ENCODE results near the gene ARL6. TPM values are rescaled to one million over a fixed set of nuclear protein-coding genes. Genes with fewer than 3 reads are reported as not detected.
A peak's percentile ranks its signal among the peaks of the same experiment; 100 is the strongest.

ARL6 gene
- total and polyA plus RNA-seq, 9 of the 15 experiments (the other 6 are each of a cell fraction or from before 2014, with no cell fraction given) = 0.91 to 2.9 (median 2.3) TPM

DNA sequence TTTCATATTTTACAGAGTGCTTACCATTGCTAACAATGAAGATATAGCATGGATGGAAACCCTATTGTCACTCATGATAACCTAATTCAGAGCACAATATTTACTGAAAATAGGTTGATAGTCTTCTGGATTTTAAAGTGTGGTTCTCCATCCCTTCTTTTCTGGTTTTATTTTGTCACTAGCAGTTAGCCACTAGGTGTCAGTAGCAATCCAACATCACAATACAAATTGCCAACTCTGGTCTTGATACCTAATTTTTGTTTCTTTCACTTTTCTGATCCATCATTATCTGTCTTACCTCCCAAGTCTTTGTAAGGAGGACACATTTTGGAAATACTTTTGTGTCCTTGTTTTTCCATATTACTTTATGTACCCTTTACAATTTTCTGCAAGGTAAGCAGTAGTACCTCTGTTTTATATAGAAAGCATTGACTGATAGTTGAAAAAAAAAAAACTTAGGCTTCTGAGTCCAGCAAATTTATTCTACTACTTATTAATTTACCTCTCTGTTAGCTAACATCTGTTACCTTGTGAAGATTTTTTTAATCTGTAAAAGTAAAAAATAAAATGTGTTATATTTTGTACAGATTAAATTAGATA lies 29.0 kb downstream of the ARL6 start:
- ChIA-PET POLR2A (no interaction called here), CTCF (ENCODE audit: low intra/inter-chr PET ratio) (interaction anchor here (1.0 to 1.9 kb wide), 2 partner anchors 229 to 232 kb away, joined by 4 to 11 read pairs; no protein-coding TSS in a partner anchor)
- in situ Hi-C loops (cut with MboI) = loop anchor here (5.0 to 25.0 kb wide), 2 partner anchors 229 to 519 kb away; no protein-coding TSS in a partner anchor
- Histone ChIP-seq H2AFZ (ENCODE audit: low read depth, low read length) (no peak overlapping the region), H3K4me1 (replicated peaks in 1 of 2; ENCODE audit: control insufficient read depth in 2 of 2, insufficient read depth in 2 of 2, low read length in 2 of 2) (no peaks in the 10 kb centered on the region), H3K9me1 (ENCODE audit: control insufficient read depth, insufficient read depth, low read length) (no peaks in the 10 kb centered on the region), H3K79me2 (ENCODE audit: control insufficient read depth, insufficient read depth, low read length) (no peaks in the 10 kb centered on the region), H4K20me1 (replicated peaks; ENCODE audit: control insufficient read depth, insufficient read depth, low read length) (no peaks in the 10 kb centered on the region), H3K4me2 (ENCODE audit: insufficient read depth, low read length) (no peak overlapping the region), H3K36me3 (ENCODE audit: control insufficient read depth, insufficient read depth, low read length) (no peaks in the 10 kb centered on the region), H3K27ac (ENCODE audit: extremely low read depth, low read depth, low read length) (no peak overlapping the region), H3K4me3 (no peak overlapping the region), H3K9ac (ENCODE audit: insufficient read depth in 1 of 2, low read depth in 2 of 2, low read length in 2 of 2) (no peak overlapping the region), H3K9me3 (replicated peaks; ENCODE audit: control insufficient read depth, insufficient read depth, low read depth, low read length) (no peaks in the 10 kb centered on the region), H3K27me3 (ENCODE audit: control insufficient read depth in 2 of 2, insufficient read depth in 2 of 2, low read length in 2 of 2) (no peaks in the 10 kb centered on the region)
- BruUV-seq (replicated peaks) = no TSS peak
- DNase-seq (ENCODE audit: extremely low read depth in 1 of 4, low spot score in 3 of 4) = peak in 3 of 4 experiments; percentile 5 to 53 (median 7)
- 0 out of 3 replicates have a peak, but pooled peaks have one; percentile 42 for ATAC-seq
- peak; percentile 77 for FAIRE-seq
- intact Hi-C loops (cut with micrococcal nuclease) = loop anchor here (1.0 to 5.0 kb wide), 2 partner anchors 184 to 230 kb away; no protein-coding TSS in a partner anchor
- TF ChIP-seq, protein P1, sequence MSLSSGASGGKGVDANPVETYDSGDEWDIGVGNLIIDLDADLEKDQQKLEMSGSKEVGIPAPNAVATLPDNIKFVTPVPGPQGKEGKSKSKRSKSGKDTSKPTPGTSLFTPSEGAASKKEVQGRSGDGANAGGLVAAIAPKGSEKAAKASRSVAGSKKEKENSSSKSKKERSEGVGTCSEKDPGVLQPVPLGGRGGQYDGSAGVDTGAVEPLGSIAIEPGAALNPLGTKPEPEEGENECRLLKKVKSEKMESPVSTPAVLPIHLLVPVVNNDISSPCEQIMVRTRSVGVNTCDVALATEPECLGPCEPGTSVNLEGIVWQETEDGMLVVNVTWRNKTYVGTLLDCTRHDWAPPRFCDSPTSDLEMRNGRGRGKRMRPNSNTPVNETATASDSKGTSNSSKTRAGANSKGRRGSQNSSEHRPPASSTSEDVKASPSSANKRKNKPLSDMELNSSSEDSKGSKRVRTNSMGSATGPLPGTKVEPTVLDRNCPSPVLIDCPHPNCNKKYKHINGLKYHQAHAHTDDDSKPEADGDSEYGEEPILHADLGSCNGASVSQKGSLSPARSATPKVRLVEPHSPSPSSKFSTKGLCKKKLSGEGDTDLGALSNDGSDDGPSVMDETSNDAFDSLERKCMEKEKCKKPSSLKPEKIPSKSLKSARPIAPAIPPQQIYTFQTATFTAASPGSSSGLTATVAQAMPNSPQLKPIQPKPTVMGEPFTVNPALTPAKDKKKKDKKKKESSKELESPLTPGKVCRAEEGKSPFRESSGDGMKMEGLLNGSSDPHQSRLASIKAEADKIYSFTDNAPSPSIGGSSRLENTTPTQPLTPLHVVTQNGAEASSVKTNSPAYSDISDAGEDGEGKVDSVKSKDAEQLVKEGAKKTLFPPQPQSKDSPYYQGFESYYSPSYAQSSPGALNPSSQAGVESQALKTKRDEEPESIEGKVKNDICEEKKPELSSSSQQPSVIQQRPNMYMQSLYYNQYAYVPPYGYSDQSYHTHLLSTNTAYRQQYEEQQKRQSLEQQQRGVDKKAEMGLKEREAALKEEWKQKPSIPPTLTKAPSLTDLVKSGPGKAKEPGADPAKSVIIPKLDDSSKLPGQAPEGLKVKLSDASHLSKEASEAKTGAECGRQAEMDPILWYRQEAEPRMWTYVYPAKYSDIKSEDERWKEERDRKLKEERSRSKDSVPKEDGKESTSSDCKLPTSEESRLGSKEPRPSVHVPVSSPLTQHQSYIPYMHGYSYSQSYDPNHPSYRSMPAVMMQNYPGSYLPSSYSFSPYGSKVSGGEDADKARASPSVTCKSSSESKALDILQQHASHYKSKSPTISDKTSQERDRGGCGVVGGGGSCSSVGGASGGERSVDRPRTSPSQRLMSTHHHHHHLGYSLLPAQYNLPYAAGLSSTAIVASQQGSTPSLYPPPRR (CRISPR knock-in tag; IDR thresholded peaks at IDR 0.05; ENCODE audit: borderline replicate concordance) = no peak
- TF ChIP-seq, protein P2, sequence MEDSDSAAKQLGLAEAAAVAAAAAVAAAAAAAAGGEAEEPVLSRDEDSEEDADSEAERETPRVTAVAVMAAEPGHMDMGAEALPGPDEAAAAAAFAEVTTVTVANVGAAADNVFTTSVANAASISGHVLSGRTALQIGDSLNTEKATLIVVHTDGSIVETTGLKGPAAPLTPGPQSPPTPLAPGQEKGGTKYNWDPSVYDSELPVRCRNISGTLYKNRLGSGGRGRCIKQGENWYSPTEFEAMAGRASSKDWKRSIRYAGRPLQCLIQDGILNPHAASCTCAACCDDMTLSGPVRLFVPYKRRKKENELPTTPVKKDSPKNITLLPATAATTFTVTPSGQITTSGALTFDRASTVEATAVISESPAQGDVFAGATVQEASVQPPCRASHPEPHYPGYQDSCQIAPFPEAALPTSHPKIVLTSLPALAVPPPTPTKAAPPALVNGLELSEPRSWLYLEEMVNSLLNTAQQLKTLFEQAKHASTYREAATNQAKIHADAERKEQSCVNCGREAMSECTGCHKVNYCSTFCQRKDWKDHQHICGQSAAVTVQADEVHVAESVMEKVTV (CRISPR knock-in tag; IDR thresholded peaks at IDR 0.05) = peak; percentile 52; the same call in 1 of the 2 replicates
- TF ChIP-seq BCL6 (CRISPR knock-in tag; IDR thresholded peaks at IDR 0.05) = no peak
- no peak for TF ChIP-seq ZNF551 (CRISPR knock-in tag; IDR thresholded peaks at IDR 0.05)
- TF ChIP-seq, protein P3, sequence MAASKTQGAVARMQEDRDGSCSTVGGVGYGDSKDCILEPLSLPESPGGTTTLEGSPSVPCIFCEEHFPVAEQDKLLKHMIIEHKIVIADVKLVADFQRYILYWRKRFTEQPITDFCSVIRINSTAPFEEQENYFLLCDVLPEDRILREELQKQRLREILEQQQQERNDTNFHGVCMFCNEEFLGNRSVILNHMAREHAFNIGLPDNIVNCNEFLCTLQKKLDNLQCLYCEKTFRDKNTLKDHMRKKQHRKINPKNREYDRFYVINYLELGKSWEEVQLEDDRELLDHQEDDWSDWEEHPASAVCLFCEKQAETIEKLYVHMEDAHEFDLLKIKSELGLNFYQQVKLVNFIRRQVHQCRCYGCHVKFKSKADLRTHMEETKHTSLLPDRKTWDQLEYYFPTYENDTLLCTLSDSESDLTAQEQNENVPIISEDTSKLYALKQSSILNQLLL (CRISPR knock-in tag; IDR thresholded peaks at IDR 0.05; ENCODE audit: borderline replicate concordance) = no peak
- TF ChIP-seq, protein P4, sequence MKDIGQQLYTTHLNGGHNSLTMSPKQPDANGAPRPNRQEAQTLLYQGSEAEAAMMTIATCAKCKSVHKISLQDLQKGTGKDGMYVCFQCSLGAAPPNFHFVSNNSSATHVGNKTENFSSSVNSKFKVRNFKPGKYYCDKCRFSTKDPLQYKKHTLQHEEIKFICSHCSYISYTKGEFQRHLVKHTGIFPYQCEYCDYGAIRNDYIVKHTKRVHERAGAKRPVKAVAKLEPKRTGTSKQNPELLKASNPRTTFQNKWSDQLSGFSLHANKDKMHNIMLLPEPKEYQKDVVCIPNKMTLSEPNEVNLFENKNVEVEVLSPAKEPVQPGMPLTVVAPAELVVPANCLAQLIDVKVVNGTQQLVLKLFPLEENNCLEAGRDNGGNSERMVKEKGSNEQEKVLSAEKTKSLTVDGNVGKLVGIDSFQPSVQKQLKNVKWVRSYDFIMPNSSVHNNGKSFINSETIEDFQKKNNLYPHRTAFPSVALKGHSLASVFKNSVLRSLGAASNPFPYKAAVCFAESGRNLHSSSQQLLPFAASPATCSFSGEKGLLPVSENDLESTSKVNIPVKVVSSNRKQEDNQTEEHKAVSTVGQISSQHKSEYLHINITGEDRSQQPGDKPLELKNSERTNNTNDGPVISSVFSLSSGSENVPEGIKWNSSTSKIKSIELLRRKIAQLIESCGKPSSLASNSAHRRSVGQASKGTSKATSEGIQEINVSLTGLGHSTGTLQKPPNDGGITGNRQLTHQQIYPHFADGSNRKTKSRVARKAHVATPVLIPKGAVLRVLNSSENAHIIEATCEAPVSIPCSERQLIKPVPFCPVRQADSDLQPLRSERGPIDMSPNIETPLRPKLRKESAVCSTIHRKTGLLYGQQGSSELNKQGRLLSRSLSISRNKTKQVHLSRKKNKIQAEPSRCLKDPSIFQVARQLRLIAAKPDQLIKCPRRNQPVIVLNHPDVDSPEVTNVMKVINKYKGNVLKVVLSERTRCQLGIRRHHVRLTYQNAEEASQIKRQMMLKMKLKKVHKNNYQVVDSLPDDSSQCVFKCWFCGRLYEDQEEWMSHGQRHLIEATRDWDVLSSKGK (CRISPR knock-in tag; IDR thresholded peaks at IDR 0.05) = no peak
- TF ChIP-seq, protein P5, sequence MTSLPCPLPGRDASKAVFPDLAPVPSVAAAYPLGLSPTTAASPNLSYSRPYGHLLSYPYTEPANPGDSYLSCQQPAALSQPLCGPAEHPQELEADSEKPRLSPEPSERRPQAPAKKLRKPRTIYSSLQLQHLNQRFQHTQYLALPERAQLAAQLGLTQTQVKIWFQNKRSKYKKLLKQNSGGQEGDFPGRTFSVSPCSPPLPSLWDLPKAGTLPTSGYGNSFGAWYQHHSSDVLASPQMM (CRISPR knock-in tag; IDR thresholded peaks at IDR 0.05) = no peak
- TF ChIP-seq RAD21 (CRISPR knock-in tag; conservative IDR thresholded peaks at IDR 0.05 in 1 of 2, IDR thresholded peaks at IDR 0.05 in 1 of 2) = peak; percentile 71 to 89
